ENCODE data around the gene MYBPC2.

The MYBPC2 gene

DNA sequence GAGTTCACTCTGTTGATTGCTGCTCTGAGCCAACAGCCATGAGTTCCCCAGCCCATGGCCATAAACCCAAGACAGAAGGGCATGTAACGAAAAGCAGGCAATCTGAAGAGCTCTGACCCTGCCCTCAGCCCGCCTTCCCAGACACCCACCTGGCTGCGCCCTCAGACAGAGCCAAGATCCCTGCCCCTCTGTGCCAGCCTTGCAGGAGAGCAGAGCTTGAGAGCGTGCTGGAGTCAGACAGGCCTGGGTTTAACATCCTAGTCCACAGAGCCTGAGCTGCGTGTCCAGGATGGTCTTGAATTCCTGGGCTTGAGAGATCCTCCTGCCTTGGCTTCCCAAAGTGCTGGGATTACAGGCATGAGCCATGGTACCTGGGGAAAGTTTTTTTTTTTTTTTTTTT is 24.6 kb downstream of the MYBPC2 start:
- TF ChIP-seq SNAI2 (CRISPR knock-in tag; IDR thresholded peaks at IDR 0.05): no peak
- no peak for ATAC-seq

DNA sequence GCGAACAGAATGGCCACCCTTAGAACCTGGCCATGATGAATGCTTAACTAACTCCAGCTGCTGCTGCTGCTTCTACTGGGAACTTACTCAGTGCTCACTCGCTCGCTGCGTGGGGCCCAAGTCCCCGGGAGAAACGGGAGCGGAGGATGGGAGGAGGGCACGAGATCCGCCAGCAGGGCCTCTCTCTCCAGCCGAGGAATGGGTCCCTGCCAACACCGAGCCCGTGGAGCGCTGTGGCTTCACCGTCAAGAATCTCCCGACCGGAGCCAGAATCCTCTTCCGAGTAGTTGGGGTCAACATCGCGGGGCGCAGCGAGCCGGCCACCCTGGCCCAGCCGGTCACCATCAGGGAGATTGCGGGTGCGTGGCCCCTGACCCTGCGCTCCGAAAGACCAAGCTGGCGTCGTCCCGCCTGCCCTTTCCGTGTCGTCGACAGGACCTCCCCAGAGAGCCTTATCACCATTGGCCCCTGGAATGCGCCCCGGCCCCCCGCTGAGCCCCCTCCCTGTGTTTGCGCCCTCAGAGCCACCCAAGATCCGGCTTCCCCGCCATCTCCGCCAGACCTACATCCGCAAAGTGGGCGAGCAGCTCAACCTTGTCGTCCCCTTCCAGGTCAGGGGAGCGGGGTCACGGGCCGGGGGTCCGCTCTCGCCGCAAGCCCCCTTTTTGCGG is 25.8 kb downstream of the MYBPC2 start:
- TF ChIP-seq ZNF565 (CRISPR knock-in tag; conservative IDR thresholded peaks at IDR 0.05; ENCODE audit: low read depth): no peak
- no peak for ATAC-seq

DNA sequence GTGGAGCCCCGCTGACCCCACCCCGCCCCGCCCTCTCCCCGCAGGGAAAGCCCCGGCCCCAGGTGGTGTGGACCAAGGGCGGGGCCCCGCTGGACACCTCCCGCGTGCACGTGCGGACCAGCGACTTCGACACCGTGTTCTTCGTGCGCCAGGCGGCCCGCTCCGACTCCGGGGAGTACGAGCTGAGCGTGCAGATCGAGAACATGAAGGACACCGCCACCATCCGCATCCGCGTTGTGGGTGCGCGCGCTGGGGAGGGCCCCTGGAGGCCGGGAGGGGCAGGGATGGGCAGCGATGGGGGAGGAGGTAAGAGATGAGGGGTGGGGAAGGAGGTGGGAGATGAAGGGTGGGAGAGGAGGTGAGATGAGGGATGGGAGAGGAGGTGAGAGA is 26.4 kb downstream of the MYBPC2 start:
- TF ChIP-seq OSR1 (CRISPR knock-in tag; IDR thresholded peaks at IDR 0.05) (no peak), ESRRG (CRISPR knock-in tag; IDR thresholded peaks at IDR 0.05) (no peak), ZNF8 (CRISPR knock-in tag; IDR thresholded peaks at IDR 0.05) (no peak), GLIS3 (CRISPR knock-in tag; IDR thresholded peaks at IDR 0.05) (no peak), ZNF565 (CRISPR knock-in tag; conservative IDR thresholded peaks at IDR 0.05; ENCODE audit: low read depth) (no peak), ISL1 (CRISPR knock-in tag; IDR thresholded peaks at IDR 0.05) (no peak), PPARA (CRISPR knock-in tag; IDR thresholded peaks at IDR 0.05; ENCODE audit: borderline replicate concordance) (no peak), BACH2 (CRISPR knock-in tag; IDR thresholded peaks at IDR 0.05; ENCODE audit: borderline replicate concordance) (no peak), RARB (CRISPR knock-in tag; IDR thresholded peaks at IDR 0.05) (no peak), ZFP30 (CRISPR knock-in tag; IDR thresholded peaks at IDR 0.05) (no peak), ZNF70 (CRISPR knock-in tag; IDR thresholded peaks at IDR 0.05) (no peak), TCF4 (CRISPR knock-in tag; IDR thresholded peaks at IDR 0.05; ENCODE audit: borderline replicate concordance) (no peak), ZFP3 (CRISPR knock-in tag; IDR thresholded peaks at IDR 0.05) (no peak), CSDC2 (CRISPR knock-in tag; IDR thresholded peaks at IDR 0.05) (no peak), SNAI2 (CRISPR knock-in tag; IDR thresholded peaks at IDR 0.05) (no peak)
- TF ChIP-seq, protein P1, sequence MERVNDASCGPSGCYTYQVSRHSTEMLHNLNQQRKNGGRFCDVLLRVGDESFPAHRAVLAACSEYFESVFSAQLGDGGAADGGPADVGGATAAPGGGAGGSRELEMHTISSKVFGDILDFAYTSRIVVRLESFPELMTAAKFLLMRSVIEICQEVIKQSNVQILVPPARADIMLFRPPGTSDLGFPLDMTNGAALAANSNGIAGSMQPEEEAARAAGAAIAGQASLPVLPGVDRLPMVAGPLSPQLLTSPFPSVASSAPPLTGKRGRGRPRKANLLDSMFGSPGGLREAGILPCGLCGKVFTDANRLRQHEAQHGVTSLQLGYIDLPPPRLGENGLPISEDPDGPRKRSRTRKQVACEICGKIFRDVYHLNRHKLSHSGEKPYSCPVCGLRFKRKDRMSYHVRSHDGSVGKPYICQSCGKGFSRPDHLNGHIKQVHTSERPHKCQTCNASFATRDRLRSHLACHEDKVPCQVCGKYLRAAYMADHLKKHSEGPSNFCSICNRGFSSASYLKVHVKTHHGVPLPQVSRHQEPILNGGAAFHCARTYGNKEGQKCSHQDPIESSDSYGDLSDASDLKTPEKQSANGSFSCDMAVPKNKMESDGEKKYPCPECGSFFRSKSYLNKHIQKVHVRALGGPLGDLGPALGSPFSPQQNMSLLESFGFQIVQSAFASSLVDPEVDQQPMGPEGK (CRISPR knock-in tag; IDR thresholded peaks at IDR 0.05; ENCODE audit: borderline replicate concordance): no peak
- TF ChIP-seq, protein P2, sequence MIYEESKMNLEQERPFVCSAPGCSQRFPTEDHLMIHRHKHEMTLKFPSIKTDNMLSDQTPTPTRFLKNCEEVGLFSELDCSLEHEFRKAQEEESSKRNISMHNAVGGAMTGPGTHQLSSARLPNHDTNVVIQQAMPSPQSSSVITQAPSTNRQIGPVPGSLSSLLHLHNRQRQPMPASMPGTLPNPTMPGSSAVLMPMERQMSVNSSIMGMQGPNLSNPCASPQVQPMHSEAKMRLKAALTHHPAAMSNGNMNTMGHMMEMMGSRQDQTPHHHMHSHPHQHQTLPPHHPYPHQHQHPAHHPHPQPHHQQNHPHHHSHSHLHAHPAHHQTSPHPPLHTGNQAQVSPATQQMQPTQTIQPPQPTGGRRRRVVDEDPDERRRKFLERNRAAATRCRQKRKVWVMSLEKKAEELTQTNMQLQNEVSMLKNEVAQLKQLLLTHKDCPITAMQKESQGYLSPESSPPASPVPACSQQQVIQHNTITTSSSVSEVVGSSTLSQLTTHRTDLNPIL (CRISPR knock-in tag; IDR thresholded peaks at IDR 0.05; ENCODE audit: low read depth): no peak
- TF ChIP-seq, protein P3, sequence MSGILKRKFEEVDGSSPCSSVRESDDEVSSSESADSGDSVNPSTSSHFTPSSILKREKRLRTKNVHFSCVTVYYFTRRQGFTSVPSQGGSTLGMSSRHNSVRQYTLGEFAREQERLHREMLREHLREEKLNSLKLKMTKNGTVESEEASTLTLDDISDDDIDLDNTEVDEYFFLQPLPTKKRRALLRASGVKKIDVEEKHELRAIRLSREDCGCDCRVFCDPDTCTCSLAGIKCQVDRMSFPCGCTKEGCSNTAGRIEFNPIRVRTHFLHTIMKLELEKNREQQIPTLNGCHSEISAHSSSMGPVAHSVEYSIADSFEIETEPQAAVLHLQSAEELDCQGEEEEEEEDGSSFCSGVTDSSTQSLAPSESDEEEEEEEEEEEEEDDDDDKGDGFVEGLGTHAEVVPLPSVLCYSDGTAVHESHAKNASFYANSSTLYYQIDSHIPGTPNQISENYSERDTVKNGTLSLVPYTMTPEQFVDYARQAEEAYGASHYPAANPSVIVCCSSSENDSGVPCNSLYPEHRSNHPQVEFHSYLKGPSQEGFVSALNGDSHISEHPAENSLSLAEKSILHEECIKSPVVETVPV (CRISPR knock-in tag; IDR thresholded peaks at IDR 0.05): no peak
- TF ChIP-seq, protein P4, sequence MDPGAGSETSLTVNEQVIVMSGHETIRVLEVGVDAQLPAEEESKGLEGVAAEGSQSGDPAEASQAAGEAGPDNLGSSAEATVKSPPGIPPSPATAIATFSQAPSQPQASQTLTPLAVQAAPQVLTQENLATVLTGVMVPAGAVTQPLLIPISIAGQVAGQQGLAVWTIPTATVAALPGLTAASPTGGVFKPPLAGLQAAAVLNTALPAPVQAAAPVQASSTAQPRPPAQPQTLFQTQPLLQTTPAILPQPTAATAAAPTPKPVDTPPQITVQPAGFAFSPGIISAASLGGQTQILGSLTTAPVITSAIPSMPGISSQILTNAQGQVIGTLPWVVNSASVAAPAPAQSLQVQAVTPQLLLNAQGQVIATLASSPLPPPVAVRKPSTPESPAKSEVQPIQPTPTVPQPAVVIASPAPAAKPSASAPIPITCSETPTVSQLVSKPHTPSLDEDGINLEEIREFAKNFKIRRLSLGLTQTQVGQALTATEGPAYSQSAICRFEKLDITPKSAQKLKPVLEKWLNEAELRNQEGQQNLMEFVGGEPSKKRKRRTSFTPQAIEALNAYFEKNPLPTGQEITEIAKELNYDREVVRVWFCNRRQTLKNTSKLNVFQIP (CRISPR knock-in tag; IDR thresholded peaks at IDR 0.05; ENCODE audit: borderline replicate concordance, low read depth): no peak
- TF ChIP-seq, protein P5, sequence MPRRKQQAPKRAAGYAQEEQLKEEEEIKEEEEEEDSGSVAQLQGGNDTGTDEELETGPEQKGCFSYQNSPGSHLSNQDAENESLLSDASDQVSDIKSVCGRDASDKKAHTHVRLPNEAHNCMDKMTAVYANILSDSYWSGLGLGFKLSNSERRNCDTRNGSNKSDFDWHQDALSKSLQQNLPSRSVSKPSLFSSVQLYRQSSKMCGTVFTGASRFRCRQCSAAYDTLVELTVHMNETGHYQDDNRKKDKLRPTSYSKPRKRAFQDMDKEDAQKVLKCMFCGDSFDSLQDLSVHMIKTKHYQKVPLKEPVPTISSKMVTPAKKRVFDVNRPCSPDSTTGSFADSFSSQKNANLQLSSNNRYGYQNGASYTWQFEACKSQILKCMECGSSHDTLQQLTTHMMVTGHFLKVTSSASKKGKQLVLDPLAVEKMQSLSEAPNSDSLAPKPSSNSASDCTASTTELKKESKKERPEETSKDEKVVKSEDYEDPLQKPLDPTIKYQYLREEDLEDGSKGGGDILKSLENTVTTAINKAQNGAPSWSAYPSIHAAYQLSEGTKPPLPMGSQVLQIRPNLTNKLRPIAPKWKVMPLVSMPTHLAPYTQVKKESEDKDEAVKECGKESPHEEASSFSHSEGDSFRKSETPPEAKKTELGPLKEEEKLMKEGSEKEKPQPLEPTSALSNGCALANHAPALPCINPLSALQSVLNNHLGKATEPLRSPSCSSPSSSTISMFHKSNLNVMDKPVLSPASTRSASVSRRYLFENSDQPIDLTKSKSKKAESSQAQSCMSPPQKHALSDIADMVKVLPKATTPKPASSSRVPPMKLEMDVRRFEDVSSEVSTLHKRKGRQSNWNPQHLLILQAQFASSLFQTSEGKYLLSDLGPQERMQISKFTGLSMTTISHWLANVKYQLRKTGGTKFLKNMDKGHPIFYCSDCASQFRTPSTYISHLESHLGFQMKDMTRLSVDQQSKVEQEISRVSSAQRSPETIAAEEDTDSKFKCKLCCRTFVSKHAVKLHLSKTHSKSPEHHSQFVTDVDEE (CRISPR knock-in tag; IDR thresholded peaks at IDR 0.05): no peak
- ATAC-seq: no peak

DNA sequence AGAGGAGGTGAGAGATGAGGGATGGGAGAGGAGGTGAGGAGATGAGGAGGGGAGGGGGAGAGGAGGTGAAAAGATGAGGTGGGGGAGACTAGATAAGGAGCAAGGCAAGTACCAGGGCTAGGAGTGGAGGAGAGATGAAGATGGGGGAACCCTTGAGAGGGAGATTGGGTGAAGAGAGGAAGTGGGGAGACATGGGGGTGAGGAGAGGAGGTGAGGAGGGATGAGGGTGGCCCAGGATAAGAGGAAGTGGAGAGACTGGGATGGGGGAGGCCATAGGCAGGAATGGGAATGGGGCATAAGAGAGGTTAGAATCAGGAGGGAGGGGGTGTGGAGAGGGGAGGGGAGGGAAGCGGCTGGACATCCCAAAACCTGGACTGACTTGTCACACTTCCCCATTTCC is 26.9 kb downstream of the MYBPC2 start:
- ATAC-seq: no peak
- TF ChIP-seq, protein P5 (CRISPR knock-in tag; IDR thresholded peaks at IDR 0.05): no peak
- TF ChIP-seq, protein P4 (CRISPR knock-in tag; IDR thresholded peaks at IDR 0.05; ENCODE audit: borderline replicate concordance, low read depth): no peak
- TF ChIP-seq ZNF565 (CRISPR knock-in tag; conservative IDR thresholded peaks at IDR 0.05; ENCODE audit: low read depth): no peak
- no peak for TF ChIP-seq ARNTL (CRISPR knock-in tag; IDR thresholded peaks at IDR 0.05; ENCODE audit: borderline replicate concordance, low read depth)
- no peak for TF ChIP-seq OSR1 (CRISPR knock-in tag; IDR thresholded peaks at IDR 0.05)
- TF ChIP-seq TCF4 (CRISPR knock-in tag; IDR thresholded peaks at IDR 0.05; ENCODE audit: borderline replicate concordance): no peak
- no peak for TF ChIP-seq ESRRG (CRISPR knock-in tag; IDR thresholded peaks at IDR 0.05)

All from SK-N-SH treated with all-trans-retinoic acid at 6 μM for 48 hours (cell line).